ENCODE results near the gene GATA6. TPM values are rescaled to one million over a fixed set of nuclear protein-coding genes. Genes with fewer than 3 reads are reported as not detected.

The GATA6 gene
- total and polyA plus RNA-seq, 2 of the 8 experiments (the other 6 are each of a cell fraction or from before 2014, with no cell fraction given) = 0.09 TPM; not detected in 1

DNA sequence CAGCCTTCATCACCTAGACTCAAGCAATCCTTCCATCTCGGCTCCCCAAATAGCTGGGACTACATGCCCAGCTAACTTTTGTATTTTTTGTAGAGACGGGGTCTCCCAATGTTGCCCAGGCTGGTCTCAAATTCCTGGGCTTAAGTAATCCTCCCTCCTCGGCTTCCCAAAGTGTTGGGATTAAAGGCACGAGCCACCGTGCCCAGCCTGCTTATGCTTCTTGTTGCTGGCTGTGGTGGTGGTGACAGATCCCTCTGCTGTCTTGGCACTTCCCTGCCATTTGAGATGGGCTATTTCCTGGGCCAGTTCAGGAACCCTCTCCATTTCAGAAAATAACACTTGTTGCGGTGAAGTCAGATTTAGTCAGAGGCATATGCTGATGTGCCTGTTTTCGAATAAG, 28.8 kb downstream of the GATA6 start (continued):
- TF ChIP-seq ZNF274 (IDR thresholded peaks at IDR 0.05; ENCODE audit: borderline replicate concordance, extremely low read depth, low read length) (no peak), TBP (IDR thresholded peaks at IDR 0.05; ENCODE audit: low read depth, low read length) (no peak), ASH2L (IDR thresholded peaks at IDR 0.05; ENCODE audit: low read length) (no peak), KDM4A (IDR thresholded peaks at IDR 0.05; ENCODE audit: low read depth, low read length, severe bottlenecking) (no peak)
